ENCODE measurements around the gene ZNF276. TPM values are rescaled to one million over a fixed set of nuclear protein-coding genes. Genes with fewer than 3 reads are reported as not detected.

Gene ZNF276, protein sequence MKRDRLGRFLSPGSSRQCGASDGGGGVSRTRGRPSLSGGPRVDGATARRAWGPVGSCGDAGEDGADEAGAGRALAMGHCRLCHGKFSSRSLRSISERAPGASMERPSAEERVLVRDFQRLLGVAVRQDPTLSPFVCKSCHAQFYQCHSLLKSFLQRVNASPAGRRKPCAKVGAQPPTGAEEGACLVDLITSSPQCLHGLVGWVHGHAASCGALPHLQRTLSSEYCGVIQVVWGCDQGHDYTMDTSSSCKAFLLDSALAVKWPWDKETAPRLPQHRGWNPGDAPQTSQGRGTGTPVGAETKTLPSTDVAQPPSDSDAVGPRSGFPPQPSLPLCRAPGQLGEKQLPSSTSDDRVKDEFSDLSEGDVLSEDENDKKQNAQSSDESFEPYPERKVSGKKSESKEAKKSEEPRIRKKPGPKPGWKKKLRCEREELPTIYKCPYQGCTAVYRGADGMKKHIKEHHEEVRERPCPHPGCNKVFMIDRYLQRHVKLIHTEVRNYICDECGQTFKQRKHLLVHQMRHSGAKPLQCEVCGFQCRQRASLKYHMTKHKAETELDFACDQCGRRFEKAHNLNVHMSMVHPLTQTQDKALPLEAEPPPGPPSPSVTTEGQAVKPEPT
- 9.5 and 18.5 TPM in 2 replicates for total RNA-seq

DNA sequence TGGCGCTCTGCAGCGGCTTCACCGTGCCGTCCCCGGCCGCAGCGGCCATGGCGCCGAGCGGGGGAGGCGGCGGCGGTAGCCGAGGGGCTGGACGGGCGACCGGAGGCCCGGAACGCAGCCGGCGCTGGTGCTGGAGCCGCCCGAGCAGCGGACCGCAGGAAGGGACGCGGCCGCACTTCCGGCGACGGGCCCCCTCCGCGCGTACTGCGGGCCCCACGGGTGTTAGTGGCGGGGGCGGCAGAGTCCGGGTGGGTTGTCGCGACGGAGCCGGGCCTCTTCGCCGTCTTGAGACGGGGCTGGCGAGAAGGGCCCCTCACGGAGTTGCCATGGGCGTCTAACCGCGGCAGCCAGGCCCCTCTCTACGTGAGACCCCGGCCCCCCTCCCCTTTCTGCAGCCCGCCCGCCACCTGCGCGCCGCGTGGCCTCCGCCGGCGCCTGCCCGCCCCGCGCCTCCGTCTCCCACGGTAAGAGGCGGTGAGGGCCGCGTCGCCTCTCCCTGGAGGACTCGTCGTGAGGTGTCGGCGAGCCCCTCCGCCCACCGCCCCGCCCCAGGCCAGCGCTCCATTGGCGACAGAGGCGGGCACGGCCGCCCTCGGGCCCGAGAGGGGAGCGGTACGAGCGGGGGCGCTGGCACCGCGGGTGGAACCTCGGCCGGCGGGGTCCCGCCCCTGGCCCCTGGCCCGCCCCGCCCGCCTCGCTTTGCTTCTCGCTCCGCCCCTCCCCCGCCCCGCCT, at the start of gene ZNF276, which contains the start of gene VPS9D1:
Gene ZNF276, plus strand, starts transcription at position 725 of the 733 bp plus-strand sequence. CDS start 104 bp downstream, outside the sequence.
Gene VPS9D1, minus strand, starts transcription at position 86 of the 733 bp plus-strand sequence. Its CDS starts 37 bp downstream, at position 49.

DNA sequence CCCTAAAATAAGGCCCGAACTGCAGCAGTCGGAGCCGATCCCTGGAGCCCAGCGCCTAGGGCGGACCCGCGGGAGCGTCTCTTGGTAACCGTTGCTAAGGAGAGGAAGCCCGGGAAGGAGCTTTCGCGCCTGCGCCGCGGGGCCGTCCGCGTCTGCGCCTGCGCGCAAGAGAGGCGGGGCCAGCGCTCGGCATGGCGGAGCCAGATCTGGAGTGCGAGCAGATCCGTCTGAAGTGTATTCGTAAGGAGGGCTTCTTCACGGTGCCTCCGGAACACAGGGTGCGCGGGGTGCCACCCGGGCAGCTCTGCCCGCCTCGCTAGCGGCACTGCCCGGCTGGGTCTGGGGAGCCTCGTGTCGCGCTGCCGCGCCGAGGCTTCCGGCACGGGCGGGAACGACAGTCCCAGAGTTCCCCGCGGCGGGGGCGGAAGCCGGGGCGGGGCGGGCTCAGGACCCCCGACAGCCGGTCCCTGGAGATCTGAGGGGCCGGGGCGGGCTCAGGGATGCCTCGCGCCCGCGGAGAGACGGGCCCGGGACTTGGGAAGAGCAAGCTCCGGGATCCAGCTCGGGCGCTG, 34.7 kb upstream of the ZNF276 start, which contains the start of gene CDK10:
Gene CDK10, plus strand, starts transcription at position 170 of the 572 bp plus-strand sequence. Its CDS starts 22 bp downstream, at position 192.

DNA sequence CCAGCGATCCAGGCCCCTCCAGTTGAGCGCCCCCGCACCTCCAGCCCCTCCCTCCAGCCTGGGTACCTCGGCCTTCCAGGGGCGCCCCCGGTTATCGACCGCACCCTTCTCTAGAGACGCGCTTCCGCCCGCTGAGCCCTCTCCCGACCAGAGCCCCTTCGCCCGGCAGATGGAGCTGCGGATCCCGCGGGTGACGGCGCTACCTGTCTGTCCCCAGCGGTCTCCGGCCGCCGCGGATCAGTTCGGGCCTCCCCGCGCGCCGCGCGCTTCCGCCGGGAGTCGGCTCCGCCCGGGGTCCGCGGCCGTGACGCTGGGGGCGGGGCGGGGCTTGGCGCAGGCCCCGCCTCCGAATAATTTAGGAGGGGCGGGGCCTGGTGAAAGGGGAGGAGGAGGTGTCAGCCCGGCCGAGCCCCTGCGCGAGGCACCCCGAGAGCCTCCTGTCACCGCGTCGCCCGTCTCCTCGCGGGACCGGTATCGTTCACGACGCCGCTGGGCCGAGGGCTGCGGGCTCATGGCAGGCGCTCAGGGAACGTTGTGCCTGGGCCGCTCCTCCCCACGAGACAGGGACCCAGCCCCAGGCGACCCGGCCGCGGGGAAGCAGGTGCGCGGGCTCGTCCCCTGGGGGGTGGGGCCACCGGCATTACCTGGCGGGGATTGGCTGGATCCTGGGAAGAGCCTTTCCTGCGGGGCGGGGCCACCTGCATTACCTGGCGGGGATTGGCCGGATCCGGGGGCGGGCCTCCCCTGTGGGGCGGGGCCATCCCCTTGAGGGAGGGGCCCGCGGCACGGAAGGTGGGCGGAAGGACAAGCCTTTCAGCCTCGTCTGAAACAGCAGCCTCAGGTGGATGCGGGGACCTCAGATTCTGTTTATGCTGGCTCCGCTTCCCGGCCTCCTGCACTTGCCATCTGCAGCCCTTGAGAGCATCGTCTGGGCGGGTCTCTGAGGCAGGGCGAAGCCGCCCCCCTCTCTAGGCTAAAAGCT, 19.6 kb upstream of the ZNF276 start, which contains the start of gene SPATA2L:
Gene SPATA2L, minus strand, starts transcription at position 281 of the 982 bp plus-strand sequence. CDS start 473 bp downstream, outside the sequence.

Other genes starting within 250 kb of the ZNF276 start
- gene ANKRD11, start 231.0 kb upstream of the ZNF276 start, total RNA-seq: 68.9 and 105 TPM in 2 replicates
- gene SPG7, start 213.1 kb upstream of the ZNF276 start, total RNA-seq: 120 and 140 TPM in 2 replicates
- gene RPL13, start 160.9 kb upstream of the ZNF276 start, total RNA-seq: 1,126 and 2,057 TPM in 2 replicates
- 14.8 and 27.5 TPM in 2 replicates for gene CPNE7, start 145.8 kb upstream of the ZNF276 start, total RNA-seq
- 0.23 and 0.30 TPM in 2 replicates for gene DPEP1, start 107.9 kb upstream of the ZNF276 start, total RNA-seq
- 71.3 and 87.6 TPM in 2 replicates for gene CHMP1A, start 63.8 kb upstream of the ZNF276 start, total RNA-seq
- gene SPATA33, start 63.7 kb upstream of the ZNF276 start, total RNA-seq: 5.0 TPM in 2 replicates
- gene CDK10, start 34.8 kb upstream of the ZNF276 start, total RNA-seq: 49.9 and 54.5 TPM in 2 replicates
- 9.5 and 16.9 TPM in 2 replicates for gene SPATA2L, start 19.8 kb upstream of the ZNF276 start, total RNA-seq
- gene VPS9D1, start 639 bp upstream of the ZNF276 start, total RNA-seq: 7.4 and 9.1 TPM in 2 replicates
- gene FANCA, start 95.1 kb downstream of the ZNF276 start, total RNA-seq: 1.8 and 9.5 TPM in 2 replicates
- 0.30 and 1.4 TPM in 2 replicates for gene SPIRE2, start 106.9 kb downstream of the ZNF276 start, total RNA-seq
- gene TCF25, start 152.1 kb downstream of the ZNF276 start, total RNA-seq: 146 and 165 TPM in 2 replicates
- gene MC1R, start 197.3 kb downstream of the ZNF276 start, total RNA-seq: 7.4 and 7.8 TPM in 2 replicates
- 124 and 492 TPM in 2 replicates for gene TUBB3, start 201.8 kb downstream of the ZNF276 start, total RNA-seq
- 86.4 and 89.0 TPM in 2 replicates for gene DEF8, start 227.2 kb downstream of the ZNF276 start, total RNA-seq